Adrenal gland (tissue), 12 donors: ENCODE results near the gene ASPN. TPM values are rescaled to one million over a fixed set of nuclear protein-coding genes. Genes with fewer than 3 reads are reported as not detected.

ENCODE experiments used
- microRNA-seq, 3 donors: library from miRNA; unstranded; fragments of <30 nt; microRNA quantifications; one replicate each; pipeline ENCODE4, GENCODE V29; 2017 to 2020
- polyA plus RNA-seq, 3 donors: library from polyadenylated mRNA; stranded (reverse); fragments of 200-250 nt in 2 of 3; fragments of 350-450 nt in 1 of 3; fragmentation: Illumina TruSeq in 1 of 3; extraction: RNeasy Lipid Tissue Mini Kit (QIAGEN cat#74804) in 1 of 3; gene quantifications; one replicate each; pipeline ENCODE4 v1.2.3, GENCODE V29; 2013 to 2014
- small RNA-seq, 2 donors: library from RNA; depleted of rRNA; stranded (forward); fragments of <200 nt; gene quantifications; one replicate each; pipeline ENCODE3, GENCODE V24; 2016
- total RNA-seq, 9 donors: library from RNA; depleted of rRNA in 4 of 9; stranded (reverse); fragments of >200 nt in 4 of 9; fragments of 120-200 nt in 1 of 9; fragmentation: NEBNext Ultra II Directional in 1 of 9; extraction: Animal tissue kit (Norgen Biotek cat#: 25700) in 1 of 9; gene quantifications; one replicate each; pipeline versions ENCODE4 v1.1.0 to v1.2.4, GENCODE V29; 2013 to 2023
- donor health status: healthy with polysubstance abuse.
- donor health status: Bipolar disorder and iron deficiency.
- donor health status: DM: yes; HTN: yes; CAD: no.
- donor health status: DM: no; HTN: no; CAD: no.
- donor health status: DM: no; HTN: no; CAD: no.
- donor health status: DM: yes; HTN: yes; CAD: no.

ASPN gene
- total and polyA plus RNA-seq, 12 donors = 1.7 to 12.4 (median 5.4) TPM

Small RNAs within 50 kb of the gene (microRNA-seq; reads per million reads assigned to microRNA genes)
- gene MIR4670 = 0 reads per million in 3 donors

Small RNAs within 50 kb of the gene (small RNA-seq; reads per million reads assigned to genes)
- 0 to 0.08 reads per million in 2 donors for gene MIR4670

Other genes starting within 250 kb of the ASPN start
- 100 to 1,000 TPM in 3 of 9 donors, 10 to 100 TPM in 6; 55.5 to 157 (median 85.4) TPM for gene IARS1, start 188.8 kb downstream of the ASPN start, total RNA-seq
- 100 to 1,000 TPM in 1 of 3 donors, 10 to 100 TPM in 2; 16.8 to 152 (median 19.2) TPM for gene IARS1, start 188.8 kb downstream of the ASPN start, polyA plus RNA-seq
- 10 to 100 TPM; 13.3 to 43.3 (median 31.0) TPM for gene NOL8, start 157.2 kb downstream of the ASPN start, total RNA-seq
- 10 to 100 TPM; 33.7 to 55.3 (median 48.7) TPM for gene NOL8, start 157.2 kb downstream of the ASPN start, polyA plus RNA-seq
- 10 to 100 TPM in 1 of 9 donors, 1 to 10 TPM in 8; 1.1 to 14.0 (median 3.7) TPM for gene CENPP, start 156.6 kb downstream of the ASPN start, total RNA-seq
- 1 to 10 TPM; 1.8 to 9.4 (median 2.2) TPM for gene CENPP, start 156.6 kb downstream of the ASPN start, polyA plus RNA-seq
- gene OGN, start 77.9 kb downstream of the ASPN start, total RNA-seq = 10 to 100 TPM in 6 of 9 donors, 1 to 10 TPM in 3; 3.0 to 33.2 (median 14.5) TPM
- 10 to 100 TPM in 2 of 3 donors, 1 to 10 TPM in 1; 7.7 to 21.1 (median 13.9) TPM for gene OGN, start 77.9 kb downstream of the ASPN start, polyA plus RNA-seq
- 10 to 100 TPM in 1 of 9 donors, 1 to 10 TPM in 7, under 1 TPM in 1; 0.72 to 18.1 (median 4.2) TPM for gene OMD, start 58.0 kb downstream of the ASPN start, total RNA-seq
- 10 to 100 TPM in 1 of 3 donors, 1 to 10 TPM in 2; 6.4 to 12.3 (median 7.5) TPM for gene OMD, start 58.0 kb downstream of the ASPN start, polyA plus RNA-seq
- gene ECM2, start 53.5 kb upstream of the ASPN start, total RNA-seq = 10 to 100 TPM in 5 of 9 donors, 1 to 10 TPM in 4; 3.8 to 22.0 (median 11.8) TPM
- 1 to 10 TPM; 5.1 to 7.8 (median 7.2) TPM for gene ECM2, start 53.5 kb upstream of the ASPN start, polyA plus RNA-seq
- 10 to 100 TPM in 2 of 9 donors, 1 to 10 TPM in 7; 2.9 to 22.2 (median 9.0) TPM for gene IPPK, start 187.6 kb upstream of the ASPN start, total RNA-seq
- 10 to 100 TPM in 2 of 3 donors, 1 to 10 TPM in 1; 6.7 to 13.2 (median 12.5) TPM for gene IPPK, start 187.6 kb upstream of the ASPN start, polyA plus RNA-seq